H1 (cell line): Measurements from ENCODE around the gene RNF208. TPM values are rescaled to one million over a fixed set of nuclear protein-coding genes. Genes with fewer than 3 reads are reported as not detected.

Source experiments
- CTBP2 ChIP-seq: IDR thresholded peaks from 2 replicates; pipeline ENCODE4 v1.7.0; 2011; ENCODE audit warnings: borderline replicate concordance, mild to moderate bottlenecking, moderate library complexity, mixed read lengths, low read length; ENCODE audit not compliant: insufficient read depth, insufficient read length
- HDAC2 ChIP-seq, 2 experiments: fragments of 300-600 bp in 1 of 2; sonication (generic) in 1 of 2; IDR thresholded peaks; 2 replicates each; pipeline ENCODE4 v1.6.1; 2011 to 2012; ENCODE audit warnings: low read depth in 2 of 2, low read length in 2 of 2, mild to moderate bottlenecking in 2 of 2, moderate library complexity in 2 of 2, borderline replicate concordance in 1 of 2, inconsistent platforms in 1 of 2
- polyA plus RNA-seq, 7 experiments: library from polyadenylated mRNA; depleted of rRNA in 3 of 7; stranded (reverse) in 5 of 7; unstranded in 2 of 7; fragments of >200 nt in 5 of 7; fragments of 200-250 nt in 2 of 7; gene quantifications; 1 replicate in 5 of 7; 2 replicates in 1 of 7; 4 replicates in 1 of 7; pipeline versions ENCODE4 v1.2.1 to v1.2.3, GENCODE V29; 2011 to 2013; ENCODE audit warnings: missing spikeins in 2 of 7, mixed read lengths in 2 of 7
- total RNA-seq: library from RNA; stranded (reverse); fragmentation: NEBNext Ultra II Directional; extraction: Animal tissue kit (Norgen Biotek cat#: 25700); gene quantifications from 2 replicates; pipeline ENCODE4 v1.2.1, GENCODE V29; 2021

Gene RNF208
- total and polyA plus RNA-seq, 2 of the 8 experiments (the other 6 are each of a cell fraction or from before 2014, with no cell fraction given) = 2.7 to 7.7 TPM

DNA sequence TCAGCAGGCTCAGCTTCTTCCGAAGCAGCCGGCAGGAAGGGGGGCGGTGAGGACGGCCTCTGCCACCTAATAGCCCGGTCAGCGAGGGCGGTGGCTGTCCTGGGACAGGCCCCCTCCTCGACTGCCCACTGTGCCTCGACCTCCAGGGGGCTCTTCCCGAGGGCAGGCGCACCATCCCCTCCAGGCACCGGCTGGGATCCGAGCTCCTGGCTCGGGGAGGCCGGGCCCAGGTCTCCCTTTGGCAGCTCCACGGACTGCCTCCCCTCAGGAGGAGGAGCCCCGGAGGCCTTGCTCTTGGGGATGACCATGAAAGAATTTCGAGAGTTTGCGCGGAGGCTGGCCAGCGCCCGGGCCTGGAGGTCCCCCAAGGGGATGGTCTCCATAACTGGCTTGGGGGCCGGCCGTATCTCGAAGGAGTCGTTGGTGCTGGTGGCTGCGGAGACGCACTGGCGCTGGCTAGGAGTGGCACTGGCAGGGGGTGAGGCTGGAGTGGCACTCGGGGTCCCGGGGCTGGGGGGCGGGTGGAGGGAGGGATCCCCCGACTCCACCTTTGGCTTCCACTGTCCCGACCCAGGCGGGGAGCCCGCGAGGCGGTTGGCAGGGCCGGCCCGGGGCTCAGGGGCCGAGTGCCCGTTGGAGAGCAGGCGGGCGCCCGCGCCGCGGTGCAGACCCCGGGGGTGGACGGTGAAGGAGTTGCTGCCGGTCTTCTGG lies 22.5 kb downstream of the RNF208 start (continued):
- TF ChIP-seq HDAC2 (IDR thresholded peaks at IDR 0.05; ENCODE audit: borderline replicate concordance in 1 of 2, low read depth in 2 of 2, low read length in 2 of 2) (no peak), CTBP2 (no peak)
